Measurements from ENCODE around the gene SMIM44. TPM values are rescaled to one million over a fixed set of nuclear protein-coding genes. Genes with fewer than 3 reads are reported as not detected.

SMIM44 gene
- polyA plus RNA-seq, 1 donor (not counting 4 experiments of a cell fraction or from before 2014, with no cell fraction given): not detected

DNA sequence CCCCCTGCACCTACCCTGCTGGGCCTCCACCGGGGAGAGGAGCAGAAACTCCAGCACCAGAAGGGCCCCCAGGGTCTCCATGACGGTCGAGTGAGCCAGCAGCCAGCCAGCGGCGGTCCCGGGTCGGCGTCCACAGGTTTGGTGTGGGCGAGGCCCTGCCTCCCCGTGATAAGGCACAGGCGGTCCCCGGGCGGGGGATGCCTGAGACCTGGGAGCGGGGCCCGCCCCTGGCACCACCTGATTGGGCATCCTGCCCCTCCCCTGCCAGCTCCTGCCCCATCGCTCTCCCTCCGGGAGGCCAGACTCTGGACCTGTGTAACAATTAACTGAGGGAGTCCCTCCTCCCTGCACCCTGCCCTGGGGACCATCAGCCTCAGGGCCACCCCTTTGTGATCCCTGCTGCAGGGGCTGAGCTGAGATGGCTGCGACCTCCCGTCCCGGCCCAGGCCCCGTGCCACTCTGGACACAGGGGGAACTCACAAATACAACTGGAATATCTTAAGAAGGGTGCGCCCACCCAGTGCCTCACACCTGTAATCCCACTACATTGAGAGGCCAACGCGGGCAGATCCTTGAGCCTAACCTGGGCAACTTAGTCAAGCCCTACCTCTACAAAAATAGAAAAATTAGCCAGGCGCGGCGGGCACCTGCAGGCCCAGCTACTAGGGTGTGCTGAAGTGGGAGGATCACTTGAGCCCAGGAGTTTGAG lies 2.7 kb downstream of the SMIM44 start, which contains the start of gene SMIM24:
Gene SMIM24, minus strand, starts transcription at position 143 of the 709 bp plus-strand sequence. Its CDS starts 62 bp downstream, at position 81.
- H4K20me1 ChIP-seq (ENCODE audit: control insufficient read depth, extremely low read depth, insufficient read depth, low read length): peaks cover 3% of the 10 kb centered on the region
- H3K9me1 ChIP-seq (ENCODE audit: control insufficient read depth, extremely low read depth, insufficient read depth, low read length): no peaks in the 10 kb centered on the region
- no peak within 1 kb of the TSS for H3K4me2 ChIP-seq (ENCODE audit: control insufficient read depth, extremely low read depth, insufficient read depth, low read depth, low read length)
- H3K27ac ChIP-seq (ENCODE audit: control insufficient read depth, insufficient read depth, low read length): no peak within 1 kb of the TSS
- H3K27me3 ChIP-seq (ENCODE audit: control insufficient read depth, extremely low read depth, insufficient read depth, low read length): peaks cover 30% of the 10 kb centered on the region
- dilution Hi-C loops (cut with MboI; ENCODE audit: extremely low pct_ligation_motif_present, low sequenced_read_pairs): no loop called here
- no peak within 1 kb of the TSS for H2AFZ ChIP-seq (ENCODE audit: control insufficient read depth, low read length)
- FAIRE-seq (no peak), DNase-seq (ENCODE audit: low read depth, low spot score) (no peak)
- no peaks in the 10 kb centered on the region for H3K79me2 ChIP-seq (ENCODE audit: control insufficient read depth, insufficient read depth, low read length)
- H3K4me1 ChIP-seq (ENCODE audit: control insufficient read depth, extremely low read depth, insufficient read depth, low read length): no peaks in the 10 kb centered on the region
- no peaks in the 10 kb centered on the region for H3K36me3 ChIP-seq (ENCODE audit: control insufficient read depth in 2 of 2, extremely low read depth in 1 of 2, insufficient read depth in 2 of 2, low read length in 2 of 2)
- no peaks in the 10 kb centered on the region for H3K9me3 ChIP-seq (ENCODE audit: control insufficient read depth, low read depth, low read length)
- H3K9ac ChIP-seq (ENCODE audit: control insufficient read depth, extremely low read depth, insufficient read depth, low read length): no peak within 1 kb of the TSS
- H3K4me3 ChIP-seq (ENCODE audit: control insufficient read depth in 2 of 3, extremely low read depth in 1 of 3, insufficient read depth in 2 of 3, low read depth in 1 of 3, low read length in 3 of 3): no peak within 1 kb of the TSS
- TF ChIP-seq, protein P1, sequence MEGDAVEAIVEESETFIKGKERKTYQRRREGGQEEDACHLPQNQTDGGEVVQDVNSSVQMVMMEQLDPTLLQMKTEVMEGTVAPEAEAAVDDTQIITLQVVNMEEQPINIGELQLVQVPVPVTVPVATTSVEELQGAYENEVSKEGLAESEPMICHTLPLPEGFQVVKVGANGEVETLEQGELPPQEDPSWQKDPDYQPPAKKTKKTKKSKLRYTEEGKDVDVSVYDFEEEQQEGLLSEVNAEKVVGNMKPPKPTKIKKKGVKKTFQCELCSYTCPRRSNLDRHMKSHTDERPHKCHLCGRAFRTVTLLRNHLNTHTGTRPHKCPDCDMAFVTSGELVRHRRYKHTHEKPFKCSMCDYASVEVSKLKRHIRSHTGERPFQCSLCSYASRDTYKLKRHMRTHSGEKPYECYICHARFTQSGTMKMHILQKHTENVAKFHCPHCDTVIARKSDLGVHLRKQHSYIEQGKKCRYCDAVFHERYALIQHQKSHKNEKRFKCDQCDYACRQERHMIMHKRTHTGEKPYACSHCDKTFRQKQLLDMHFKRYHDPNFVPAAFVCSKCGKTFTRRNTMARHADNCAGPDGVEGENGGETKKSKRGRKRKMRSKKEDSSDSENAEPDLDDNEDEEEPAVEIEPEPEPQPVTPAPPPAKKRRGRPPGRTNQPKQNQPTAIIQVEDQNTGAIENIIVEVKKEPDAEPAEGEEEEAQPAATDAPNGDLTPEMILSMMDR (optimal IDR thresholded peaks at IDR 0.05 in 1 of 3, IDR thresholded peaks at IDR 0.05 in 1 of 3, conservative IDR thresholded peaks at IDR 0.05 in 1 of 3; ENCODE audit: extremely low read depth in 1 of 3, insufficient read depth in 2 of 3, low read length in 3 of 3): no peak
- TF ChIP-seq EZH2 (IDR thresholded peaks at IDR 0.05; ENCODE audit: low read length): no peak

GRCh38 chr19:3479834-3480215 lies 3.4 kb downstream of the SMIM44 start:
- Histone ChIP-seq H3K27me3 (ENCODE audit: control insufficient read depth, extremely low read depth, insufficient read depth, low read length) (peaks cover 30% of the 10 kb centered on the region), H3K9me3 (ENCODE audit: control insufficient read depth, low read depth, low read length) (no peaks in the 10 kb centered on the region), H3K36me3 (ENCODE audit: control insufficient read depth in 2 of 2, extremely low read depth in 1 of 2, insufficient read depth in 2 of 2, low read length in 2 of 2) (no peaks in the 10 kb centered on the region), H3K9ac (ENCODE audit: control insufficient read depth, extremely low read depth, insufficient read depth, low read length) (no peak overlapping the region), H3K27ac (ENCODE audit: control insufficient read depth, insufficient read depth, low read length) (no peak overlapping the region), H3K4me3 (ENCODE audit: control insufficient read depth in 2 of 3, extremely low read depth in 1 of 3, insufficient read depth in 2 of 3, low read depth in 1 of 3, low read length in 3 of 3) (no peak overlapping the region), H3K4me2 (ENCODE audit: control insufficient read depth, extremely low read depth, insufficient read depth, low read depth, low read length) (no peak overlapping the region), H3K79me2 (ENCODE audit: control insufficient read depth, insufficient read depth, low read length) (no peaks in the 10 kb centered on the region), H3K4me1 (ENCODE audit: control insufficient read depth, extremely low read depth, insufficient read depth, low read length) (no peaks in the 10 kb centered on the region), H3K9me1 (ENCODE audit: control insufficient read depth, extremely low read depth, insufficient read depth, low read length) (no peaks in the 10 kb centered on the region), H2AFZ (ENCODE audit: control insufficient read depth, low read length) (no peak overlapping the region), H4K20me1 (ENCODE audit: control insufficient read depth, extremely low read depth, insufficient read depth, low read length) (peaks cover 3% of the 10 kb centered on the region)
- FAIRE-seq (no peak), DNase-seq (ENCODE audit: low read depth, low spot score) (no peak)
- dilution Hi-C loops (cut with MboI; ENCODE audit: extremely low pct_ligation_motif_present, low sequenced_read_pairs): no loop called here
- TF ChIP-seq, protein P1 (optimal IDR thresholded peaks at IDR 0.05 in 1 of 3, IDR thresholded peaks at IDR 0.05 in 1 of 3, conservative IDR thresholded peaks at IDR 0.05 in 1 of 3; ENCODE audit: extremely low read depth in 1 of 3, insufficient read depth in 2 of 3, low read length in 3 of 3): no peak
- TF ChIP-seq EZH2 (IDR thresholded peaks at IDR 0.05; ENCODE audit: low read length): no peak
